HL-60/S4 (cell line): ENCODE results near the gene TGFBR2.

Experiments
- in situ Hi-C: fragments of 300-500 bp; cut with MboI; formaldehyde crosslinking; loops from 2 replicates; pipeline ENCODE4 v1.14.3; 2022; ENCODE audit warnings: low sequenced_read_pairs

The TGFBR2 gene

DNA sequence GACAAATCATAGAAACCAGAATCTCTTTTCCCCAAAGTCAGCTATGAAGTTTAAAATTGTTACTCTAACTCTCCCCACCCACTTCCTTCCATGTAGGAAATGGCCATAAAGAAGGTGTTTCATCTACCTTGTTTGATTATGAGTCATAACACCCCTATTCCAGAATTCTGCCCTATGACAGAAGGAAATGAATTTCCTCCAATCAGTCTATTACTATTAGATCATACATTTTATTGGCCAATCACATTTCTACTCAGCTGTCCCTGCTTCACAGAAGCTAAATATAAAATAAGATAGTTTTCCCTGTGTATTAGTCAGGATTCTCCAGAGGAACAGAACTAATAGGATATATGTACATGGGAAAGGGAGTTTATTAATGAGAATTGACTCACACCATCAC lies 102.1 kb downstream of the TGFBR2 start:
- in situ Hi-C loops = no loop called here

DNA sequence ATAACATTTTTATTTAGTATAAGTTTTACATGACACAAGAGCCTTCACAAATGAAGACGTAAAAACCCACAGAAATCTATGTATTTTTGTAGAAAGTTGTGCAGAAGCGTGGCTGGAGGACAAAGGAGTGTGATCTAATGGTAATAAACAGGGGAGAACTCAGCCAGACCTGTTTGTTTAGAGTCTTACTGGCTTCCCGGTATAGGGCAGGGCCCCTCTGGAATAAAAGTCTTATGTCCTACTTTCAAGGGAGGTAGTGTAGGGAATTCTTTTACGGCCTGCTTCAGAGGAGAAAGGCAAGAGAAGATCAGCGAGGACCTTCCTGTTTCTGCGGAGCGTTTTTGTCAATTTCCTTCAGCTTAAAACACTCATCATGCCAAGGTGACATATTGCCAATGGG lies 103.6 kb downstream of the TGFBR2 start:
- in situ Hi-C loops = no loop called here

DNA sequence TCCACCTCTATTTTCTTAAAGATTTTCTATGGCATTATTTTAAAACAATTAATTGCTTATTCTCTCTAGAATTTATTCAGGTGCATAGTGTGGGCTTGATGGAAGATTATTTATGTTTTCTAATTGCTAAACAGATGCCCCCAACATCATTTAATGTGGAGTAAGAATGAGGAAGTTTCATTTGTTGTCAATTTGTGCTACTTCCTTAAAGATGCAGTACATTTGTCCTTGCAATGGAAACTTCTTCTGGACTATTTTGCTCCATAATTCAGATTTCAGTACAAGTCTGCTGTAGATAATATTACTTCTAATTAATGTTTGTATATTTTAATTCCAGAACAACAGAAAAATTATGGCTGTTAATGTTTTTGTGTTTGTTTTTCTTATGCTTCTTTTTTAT lies 104.8 kb downstream of the TGFBR2 start:
- in situ Hi-C loops = no loop called here

DNA sequence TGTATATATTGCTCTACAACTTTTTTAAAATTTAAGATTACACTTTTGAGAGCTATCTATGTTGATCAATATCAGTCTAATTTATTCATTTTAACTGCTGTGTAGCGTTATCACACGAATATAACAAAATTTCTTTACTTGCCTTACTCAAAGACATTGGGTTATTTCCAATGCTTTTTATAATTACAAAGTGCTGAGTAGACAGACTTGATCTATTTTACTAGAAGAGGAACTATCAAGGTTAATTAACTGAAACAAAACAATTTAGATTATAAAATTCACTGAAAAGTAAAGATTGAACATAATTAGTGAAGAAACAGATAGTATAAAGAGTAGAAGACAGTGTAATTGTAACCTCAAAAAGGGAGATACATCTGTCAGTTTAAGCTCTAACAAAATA lies 105.5 kb downstream of the TGFBR2 start:
- in situ Hi-C loops = no loop called here

DNA sequence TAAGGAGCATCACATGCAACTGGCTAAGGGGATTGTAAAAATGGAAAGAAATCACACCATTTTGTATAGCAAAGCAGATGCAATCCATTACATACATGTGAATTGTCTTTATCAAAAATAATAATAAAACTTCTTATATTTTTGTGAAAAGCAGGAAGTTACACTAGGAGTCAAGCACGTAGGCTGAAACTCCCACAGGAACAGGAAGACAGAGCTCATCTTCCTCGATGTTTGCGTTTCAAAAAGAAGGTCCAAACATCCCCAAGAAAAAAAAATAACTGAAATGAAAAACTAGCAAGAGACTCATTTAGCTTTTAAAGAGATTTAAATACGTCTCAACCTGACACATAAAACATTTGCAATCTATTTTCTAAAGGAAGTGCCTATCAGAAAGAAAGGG lies 106.6 kb downstream of the TGFBR2 start:
- in situ Hi-C loops = no loop called here

DNA sequence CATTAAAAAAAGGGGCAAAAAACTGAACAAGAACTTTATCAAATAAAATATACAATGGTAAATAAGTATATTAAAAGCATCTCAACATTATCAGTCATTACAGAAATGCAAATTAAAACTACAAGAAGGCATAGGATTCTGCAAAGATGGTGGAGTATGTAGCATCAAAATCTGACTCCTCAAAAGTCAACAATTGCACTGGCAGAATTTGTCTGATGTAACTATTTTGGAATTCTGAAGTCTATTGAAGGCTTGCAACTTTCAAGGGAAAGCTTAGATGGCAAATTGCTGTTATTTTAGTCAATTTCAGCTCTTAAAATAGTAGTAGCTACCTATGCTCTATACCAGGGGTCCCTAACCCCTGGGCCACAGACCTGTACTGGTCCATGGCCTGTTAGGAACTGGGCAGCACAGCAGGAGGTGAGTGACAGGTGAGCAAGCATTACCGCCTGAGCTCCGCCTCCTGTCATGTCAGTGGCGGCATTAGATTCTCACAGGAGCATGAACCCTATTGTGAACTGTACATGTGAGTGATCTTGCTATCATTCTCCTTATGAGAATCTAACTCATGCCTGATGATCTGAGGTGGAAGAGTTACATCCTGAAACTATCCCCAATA lies 107.6 kb downstream of the TGFBR2 start:
- in situ Hi-C loops = no loop called here

DNA sequence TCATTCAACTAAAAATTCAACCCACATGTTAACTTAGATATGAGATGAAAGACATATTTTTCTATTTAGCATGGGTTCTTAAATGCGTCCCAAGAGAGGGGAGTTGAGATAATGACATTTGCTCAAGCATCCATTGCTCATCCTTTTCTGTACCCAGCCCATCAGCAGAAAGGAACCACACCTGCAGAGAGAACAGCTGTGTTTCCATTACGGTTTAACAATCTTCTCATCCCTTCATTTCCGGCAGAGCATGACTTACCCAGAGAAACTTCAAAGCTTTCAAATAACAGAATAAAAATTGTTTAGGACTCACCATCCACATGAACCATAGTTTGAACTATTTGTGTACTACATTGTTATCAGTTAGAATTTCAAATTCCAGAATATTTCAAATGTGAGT lies 113.1 kb downstream of the TGFBR2 start:
- in situ Hi-C loops = no loop called here

DNA sequence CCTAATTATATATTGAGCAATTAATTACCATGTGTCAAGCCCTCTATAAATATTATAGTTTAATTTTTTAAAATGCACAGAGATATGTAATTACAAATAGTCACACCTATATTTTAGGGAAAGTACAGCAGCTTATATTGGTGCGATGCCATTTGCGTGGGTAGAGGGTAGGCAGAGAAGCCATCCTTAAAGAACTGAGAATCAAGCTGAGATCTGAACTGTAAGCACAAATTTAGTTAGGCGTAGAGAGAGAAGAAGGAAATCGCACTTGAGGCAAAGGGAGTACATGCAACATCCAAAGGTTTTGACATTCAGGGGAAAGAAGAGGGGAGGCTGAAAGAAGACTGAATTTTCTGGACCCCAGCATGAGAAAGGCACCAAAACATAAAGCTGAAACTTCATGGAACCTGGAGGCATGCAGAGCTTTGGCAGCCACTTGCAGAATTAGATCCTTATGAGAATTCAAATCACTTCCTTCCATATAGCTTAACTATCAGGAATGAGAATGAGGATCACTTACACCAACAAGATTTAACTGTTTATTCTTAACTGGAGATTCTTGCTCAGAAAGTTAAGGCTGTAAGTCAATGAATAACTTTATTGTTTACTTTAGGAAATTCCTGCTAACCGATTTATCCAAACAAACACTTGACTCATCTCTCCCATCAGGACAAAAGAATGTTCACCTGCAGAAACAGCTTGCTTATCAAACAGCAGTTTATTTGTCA lies 114.3 kb downstream of the TGFBR2 start:
- in situ Hi-C loops = no loop called here

DNA sequence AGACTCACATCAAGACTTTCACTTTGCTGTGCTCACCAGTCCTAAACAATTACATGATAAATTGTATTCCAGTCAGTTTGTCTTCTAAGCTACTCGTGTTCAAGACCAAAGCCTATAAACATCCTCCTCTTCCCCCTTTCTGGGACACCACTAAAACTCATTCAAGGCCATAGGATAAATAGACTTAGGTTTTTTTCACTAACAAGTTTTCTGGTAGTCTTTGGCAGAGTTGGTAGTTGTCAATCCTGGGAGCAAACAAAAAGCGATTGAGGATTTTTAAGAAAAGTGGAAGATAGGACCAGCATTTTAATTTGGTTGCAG lies 114.9 kb downstream of the TGFBR2 start:
- in situ Hi-C loops = no loop called here

DNA sequence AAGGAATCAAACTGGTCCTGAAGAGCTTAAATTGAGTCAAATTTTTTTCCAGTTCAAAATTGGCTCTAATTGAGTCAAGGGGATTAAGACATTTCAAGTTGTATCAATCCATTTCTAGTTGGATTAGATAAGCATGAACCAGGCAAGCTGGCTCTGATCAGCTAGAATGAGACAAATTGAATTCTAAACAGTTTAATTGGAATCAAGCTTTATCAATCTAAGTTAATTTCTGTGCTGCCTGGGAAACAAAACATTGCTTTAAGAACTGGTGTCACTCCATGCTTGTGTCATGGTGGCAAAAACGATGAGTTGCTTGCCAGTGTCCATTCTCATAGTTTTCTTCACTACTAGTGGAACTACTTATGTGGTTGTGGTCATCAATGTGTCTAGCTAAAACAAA lies 116.8 kb downstream of the TGFBR2 start:
- in situ Hi-C loops = no loop called here

DNA sequence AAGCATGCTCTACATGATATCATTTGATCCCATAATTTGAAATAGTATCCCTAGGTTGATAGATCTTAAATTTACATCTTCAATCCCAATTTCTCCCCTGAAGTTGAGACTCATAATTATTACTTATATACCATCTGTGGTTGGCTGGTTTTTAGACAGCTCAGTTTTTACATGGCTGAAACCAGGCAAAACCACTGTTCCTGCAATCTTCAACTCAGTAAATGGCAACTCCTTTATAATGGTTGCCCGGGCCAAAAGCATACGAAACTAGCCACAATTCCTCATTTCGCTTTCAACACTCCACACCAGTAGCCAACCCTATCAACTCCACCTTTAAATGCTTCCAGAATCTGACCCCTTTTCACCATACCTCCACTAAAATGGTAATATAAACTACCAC lies 118.5 kb downstream of the TGFBR2 start:
- in situ Hi-C loops = no loop called here

DNA sequence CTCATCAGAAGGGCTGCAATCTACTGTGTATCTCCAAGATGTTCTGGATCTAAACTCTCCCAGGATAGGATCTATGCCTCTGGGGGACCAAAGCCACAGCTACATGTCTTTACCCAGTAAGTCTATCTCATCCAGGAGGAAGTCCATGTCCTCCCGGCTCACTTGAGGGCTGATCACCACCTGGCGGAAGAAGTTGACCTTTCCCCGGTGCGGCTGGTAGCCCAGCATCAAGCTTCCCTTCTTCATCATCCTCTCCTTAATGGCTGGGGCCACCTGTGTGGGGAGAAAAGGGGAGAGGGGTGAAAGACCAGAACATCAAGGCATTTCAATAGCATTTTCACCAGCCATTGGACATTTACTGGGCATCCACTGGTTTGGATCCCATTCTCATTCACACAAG lies 121.7 kb downstream of the TGFBR2 start:
- in situ Hi-C loops = no loop called here

DNA sequence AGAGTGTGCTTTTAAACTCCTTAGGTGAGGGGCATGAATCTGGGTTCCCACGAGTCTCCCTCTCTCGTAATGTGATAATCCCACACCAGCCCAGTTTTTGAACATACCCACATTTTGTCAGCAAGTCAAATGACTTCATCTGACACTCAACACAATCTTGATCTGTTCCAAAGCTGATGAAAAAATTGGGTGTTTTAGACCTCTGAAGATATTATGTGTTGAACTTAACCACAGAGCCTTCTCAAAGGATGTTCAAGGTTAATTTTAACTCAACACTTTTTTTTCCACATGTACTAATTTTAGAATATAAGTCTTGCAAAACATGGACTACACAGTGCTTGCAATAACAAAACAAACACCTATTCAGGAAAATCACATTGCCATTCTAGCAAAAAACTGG lies 123.1 kb downstream of the TGFBR2 start:
- in situ Hi-C loops = no loop called here

DNA sequence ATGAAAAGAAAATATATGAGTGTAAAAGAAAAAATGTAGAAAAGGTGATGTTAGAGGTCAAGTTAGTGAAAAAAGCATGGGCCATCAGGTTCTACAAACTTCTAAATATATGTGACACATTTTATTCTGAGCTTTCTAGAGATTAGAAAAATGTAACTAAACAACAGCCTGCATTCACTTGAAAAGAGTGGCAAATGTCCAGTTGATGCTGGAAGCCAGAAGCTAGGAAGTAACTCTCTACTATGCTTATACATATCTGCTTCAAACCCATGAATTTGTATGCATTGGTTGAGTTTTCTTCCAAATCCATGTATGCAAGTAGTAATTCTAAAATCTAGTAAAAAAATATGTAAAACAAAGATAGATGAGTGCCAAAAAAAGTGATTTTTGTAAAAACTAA lies 123.5 kb downstream of the TGFBR2 start:
- in situ Hi-C loops = no loop called here

DNA sequence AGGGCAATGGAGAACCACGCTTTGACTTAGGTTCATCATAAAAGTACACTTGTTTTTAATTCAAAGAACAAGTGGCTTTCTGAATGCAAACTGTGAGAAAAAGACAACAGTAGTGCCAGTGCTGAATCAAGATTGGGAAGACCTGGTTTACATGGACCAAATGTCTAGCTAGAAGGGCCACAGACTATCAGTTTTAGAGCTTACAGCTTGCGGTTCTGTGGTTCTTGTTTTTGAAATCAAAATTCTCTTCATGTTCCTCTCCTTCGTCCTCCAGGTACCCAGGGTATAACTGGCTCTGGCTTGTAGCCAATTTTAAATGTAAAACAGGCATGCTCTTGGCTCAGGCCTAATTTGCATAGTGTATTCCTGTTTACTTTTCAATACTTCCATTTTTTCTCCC lies 124.6 kb downstream of the TGFBR2 start:
- in situ Hi-C loops = no loop called here

DNA sequence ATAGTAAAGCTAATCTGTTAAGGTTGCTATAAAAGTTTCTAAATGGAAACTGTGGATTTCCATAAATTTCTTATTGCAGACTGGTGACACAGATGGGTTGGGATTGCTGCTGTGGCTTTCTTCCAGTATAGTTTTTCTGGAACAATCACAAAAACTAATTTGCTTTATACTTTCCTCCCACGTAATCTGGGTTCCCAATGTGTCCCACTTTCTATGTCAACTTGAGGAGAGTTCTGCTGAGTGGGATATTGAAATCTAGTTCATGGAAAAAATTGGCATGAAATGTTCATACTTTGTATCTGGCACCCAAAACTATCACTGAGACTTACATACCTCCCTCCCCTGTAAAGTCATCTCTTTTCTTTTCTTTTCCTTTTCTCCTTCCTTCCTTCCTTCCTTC lies 126.8 kb downstream of the TGFBR2 start:
- in situ Hi-C loops = no loop called here

DNA sequence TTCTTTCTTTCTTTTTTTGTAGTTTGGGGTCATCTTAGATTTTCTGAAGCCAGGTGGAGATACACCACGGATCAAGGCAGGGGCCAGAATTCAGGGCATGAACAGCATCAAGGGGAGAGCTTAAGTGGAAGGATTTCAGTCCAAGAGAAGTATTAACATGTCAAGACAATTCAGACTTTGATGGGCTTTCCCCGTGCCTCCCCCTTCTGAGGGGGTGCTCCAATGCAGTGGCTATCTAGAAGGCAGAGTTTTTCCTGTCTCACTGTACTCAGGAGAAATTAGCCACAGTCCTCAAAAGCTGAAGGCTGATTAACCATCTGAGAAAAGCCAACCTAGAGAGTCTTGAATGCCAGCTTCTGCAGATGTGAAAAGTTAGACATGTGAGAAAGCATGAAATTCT lies 127.3 kb downstream of the TGFBR2 start:
- in situ Hi-C loops = no loop called here

DNA sequence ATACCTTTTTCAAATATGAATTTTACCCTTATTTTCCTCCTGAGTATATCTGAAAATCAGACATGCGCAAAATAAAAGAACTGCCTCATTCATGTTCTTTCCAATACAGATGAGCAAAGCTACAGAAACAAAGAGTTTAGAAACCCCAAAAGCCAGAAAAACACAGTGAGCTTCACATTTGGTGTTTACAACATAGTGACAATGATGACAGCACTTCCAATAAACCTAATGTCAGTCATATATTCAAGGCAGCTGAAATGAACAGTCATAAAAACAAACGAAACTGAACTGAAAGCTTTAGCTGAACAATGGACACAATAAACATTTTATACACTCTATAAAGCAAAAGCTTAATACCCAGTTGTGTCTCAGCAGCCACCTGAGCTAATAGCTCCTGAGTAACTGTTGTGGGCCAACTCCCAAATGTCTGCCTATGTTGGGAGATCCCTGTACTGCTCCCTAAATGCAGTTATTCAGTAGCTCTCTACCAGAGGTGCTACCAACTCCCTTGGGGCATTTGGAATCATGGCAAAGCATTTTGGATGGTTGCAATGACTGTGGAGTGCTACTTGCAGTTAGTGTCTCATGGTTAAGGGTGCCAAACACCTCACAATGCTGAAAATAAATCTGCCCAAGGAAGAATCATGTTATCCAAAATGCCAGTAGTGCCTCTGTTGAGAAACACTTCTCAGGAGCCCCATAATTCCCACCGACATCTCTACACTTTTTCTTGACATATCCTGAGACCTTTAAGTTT lies 131.5 kb downstream of the TGFBR2 start:
- in situ Hi-C loops = no loop called here

DNA sequence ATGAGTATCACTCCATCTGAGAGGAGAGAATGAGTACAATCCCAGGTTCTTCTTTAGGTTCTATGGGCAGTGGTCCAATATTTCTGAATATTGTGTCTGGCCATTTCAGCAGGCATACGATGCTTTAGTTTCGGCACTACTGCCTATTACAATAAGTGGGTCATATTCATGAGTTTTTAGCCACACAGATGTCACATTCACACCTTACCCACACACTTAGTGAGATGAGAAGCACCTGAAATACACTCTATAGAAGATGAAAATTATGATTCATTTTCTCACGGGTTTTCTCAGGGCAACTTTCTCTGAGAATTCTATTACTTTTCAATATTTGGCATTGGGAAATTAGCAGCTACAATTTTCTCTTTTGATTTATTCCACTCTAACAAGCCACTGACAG lies 132.2 kb downstream of the TGFBR2 start:
- in situ Hi-C loops = no loop called here

DNA sequence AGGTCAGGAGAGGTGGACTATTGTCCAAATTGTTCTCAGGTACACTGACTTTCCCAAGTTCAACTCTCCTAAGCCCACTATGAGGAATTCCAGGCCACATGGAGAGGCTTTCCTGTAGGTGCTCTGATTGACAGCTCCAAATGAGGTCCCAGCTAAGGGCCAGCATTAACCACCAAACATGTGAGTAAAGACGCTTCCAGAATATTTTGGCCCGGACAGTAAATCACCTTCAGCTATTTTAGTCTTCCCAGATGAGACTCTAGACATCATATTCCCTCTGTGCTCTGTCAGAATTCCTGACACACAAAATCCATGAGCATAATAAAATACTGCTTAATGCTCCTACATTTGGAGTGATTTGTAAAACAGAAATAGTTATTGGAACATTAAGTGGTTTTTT lies 135.5 kb downstream of the TGFBR2 start:
- in situ Hi-C loops = no loop called here

DNA sequence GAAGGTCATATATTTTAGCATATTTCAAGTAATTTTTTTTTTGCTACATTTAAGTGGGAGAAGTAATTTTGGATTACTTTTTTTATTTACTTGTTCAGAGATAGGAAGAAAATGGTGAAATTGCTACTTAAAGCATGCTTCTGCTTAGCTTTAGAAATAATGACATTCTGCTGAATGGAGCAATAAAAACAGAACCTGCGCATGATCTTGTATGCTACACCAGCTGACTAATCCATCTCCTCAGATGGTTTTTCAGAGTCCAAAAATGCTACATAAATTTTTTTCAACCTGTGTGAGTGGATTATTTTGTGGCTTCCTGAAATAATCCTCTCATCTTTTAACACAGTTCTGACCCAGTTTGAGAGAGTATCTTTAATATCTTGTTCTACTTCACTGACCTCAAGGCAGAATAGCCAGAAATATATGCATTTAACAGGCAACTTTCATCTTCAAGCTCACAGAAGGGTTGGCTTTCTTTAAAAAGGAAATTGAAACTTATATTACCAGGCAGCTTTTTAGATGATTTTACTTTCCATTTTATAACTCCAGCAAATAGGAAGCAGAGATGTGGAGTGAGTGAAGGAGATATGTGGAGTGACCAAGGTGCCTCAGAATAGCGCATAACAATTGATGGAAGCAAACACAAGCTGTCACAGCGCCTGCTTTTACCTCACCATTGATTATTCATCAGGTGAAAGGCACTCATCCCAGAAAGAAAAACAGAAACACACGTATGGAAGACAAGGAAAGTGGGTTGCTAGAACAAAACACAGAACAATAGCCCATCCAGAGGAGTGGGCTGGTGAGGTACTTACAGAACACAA lies 136.6 kb downstream of the TGFBR2 start:
- in situ Hi-C loops = no loop called here
